SW 1271 (cell line): ENCODE results near the gene NAV2.

Experiments used
- DNase-seq, 2 experiments: peaks; one replicate each; lab custom pipeline; 2025; lab: John Stamatoyannopoulos, UW

The NAV2 gene

DNA sequence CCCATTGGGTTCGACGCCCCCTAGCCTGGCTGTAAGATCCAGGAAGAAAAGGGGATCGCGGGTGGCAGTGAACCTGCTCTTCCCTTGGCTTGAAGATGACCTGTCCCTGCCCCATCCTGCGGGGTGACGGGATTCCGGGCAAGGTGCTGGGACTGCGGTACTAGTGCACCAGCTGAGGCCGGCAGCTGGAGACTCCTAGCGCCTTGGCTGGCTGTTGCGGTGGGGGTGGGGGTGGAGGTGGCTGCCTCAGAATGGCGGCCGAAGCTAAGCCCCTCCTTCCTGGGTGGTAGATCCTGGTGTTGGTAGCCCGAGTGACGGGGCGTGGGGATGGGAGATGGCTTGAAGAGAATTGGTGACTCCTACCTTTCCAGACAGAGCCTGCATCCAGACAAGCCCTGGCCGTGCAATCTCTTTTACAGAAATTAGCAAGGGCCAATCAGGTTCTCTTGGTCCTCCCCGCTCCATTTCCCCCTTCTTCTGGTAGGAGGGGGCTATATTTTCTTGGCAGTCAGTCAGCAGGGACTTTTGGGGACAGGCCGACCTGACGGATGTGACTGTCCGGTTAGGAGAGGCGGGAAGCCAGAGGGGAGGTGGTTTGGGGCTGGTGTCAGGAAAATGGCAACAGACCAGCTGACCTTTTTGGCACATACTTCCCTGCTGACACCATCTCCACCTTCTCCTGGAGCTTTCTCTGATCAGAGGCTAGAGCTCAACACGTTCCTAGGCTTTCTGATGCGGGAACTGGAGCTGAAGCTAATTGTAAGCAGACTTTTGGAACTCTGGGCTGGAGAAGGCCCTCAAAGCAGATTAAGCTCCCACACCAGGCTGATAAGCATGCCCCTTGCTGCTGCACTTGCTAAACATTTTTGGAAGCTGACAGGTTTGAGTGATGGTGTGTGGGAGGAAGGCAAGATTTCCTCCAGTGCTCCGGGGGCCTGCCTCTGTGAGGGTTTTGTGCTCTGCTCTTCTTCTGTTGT lies 2.0 kb downstream of the NAV2 start:
- DNase-seq, result peak; percentile 63 to 87

DNA sequence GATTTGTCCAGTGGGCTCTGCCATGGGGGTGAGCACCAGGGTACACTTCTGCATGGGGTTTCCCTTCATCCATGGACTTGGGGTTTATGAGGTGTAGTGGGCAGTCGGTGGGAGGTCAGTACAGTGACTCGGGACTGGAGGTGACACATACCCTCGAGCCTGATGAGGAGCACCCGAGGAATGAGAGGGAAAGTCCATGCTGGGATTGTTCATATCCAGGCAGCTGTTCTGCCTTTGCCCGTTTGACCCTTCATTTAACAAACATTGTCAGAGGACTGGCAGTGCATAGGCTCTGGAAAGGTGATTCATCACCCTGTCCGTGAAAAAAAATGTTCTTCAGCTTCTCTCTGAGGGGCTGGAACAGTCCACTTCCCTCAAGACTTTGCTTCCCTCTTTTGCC lies 2.7 kb downstream of the NAV2 start:
- peak; percentile 40 to 67 for DNase-seq

DNA sequence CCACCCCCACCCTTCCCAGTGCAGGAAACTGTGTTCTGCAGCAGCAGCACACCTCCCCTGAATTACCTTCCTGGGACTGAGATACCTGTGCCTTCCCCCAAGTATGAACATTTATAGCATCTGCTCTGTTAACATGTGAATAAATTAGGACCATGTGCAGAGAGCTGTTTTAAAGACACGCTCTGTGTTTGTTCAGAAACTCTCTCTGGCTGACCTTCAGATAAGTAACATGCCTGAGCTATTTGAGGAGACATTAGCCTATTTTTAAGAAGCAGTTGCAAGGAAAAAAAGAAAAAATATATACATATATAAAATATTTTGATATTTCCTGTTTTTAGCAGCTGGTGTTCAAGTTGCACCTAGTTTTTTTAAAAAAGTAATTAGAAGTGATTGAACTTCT lies 5.4 kb downstream of the NAV2 start:
- DNase-seq, result no peak

DNA sequence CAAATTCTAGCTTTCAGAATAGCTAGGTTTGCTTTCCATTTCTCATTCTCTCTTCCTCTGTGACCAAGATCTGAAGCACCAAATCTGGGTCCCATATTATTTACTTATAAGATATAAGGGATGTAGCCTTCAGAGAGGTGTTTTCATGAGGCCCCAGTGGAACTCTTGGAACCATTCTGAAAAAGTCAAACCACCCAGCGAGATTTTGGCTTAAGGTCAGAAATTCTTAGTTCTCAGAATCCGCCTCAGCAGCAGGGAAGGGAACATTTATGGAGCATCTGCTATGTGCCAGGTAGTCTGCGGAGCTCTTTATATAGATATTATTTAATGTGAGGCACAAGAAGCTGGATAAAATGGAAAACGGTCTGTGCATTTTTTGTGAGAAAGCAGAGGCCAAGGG lies 6.3 kb downstream of the NAV2 start:
- no peak for DNase-seq

DNA sequence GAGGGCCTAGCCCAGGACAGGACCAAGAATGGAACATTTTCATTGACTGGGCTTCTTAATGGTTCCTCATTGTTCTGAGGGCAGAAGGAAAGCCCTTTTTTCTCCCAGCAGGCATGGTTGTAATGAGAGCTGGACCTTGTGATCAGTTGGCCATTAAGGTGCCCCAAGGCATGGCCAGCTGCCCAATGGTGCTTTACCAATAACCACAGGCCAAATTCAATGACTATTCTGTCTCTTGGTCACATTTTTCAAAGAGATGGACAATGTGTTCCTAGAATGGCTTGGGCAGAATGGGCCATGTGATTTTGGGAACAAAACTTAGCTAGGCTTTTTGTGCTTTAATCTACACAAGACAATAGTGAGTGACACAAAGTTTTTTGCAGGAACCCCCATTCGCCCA lies 7.3 kb downstream of the NAV2 start:
- DNase-seq, result no peak

DNA sequence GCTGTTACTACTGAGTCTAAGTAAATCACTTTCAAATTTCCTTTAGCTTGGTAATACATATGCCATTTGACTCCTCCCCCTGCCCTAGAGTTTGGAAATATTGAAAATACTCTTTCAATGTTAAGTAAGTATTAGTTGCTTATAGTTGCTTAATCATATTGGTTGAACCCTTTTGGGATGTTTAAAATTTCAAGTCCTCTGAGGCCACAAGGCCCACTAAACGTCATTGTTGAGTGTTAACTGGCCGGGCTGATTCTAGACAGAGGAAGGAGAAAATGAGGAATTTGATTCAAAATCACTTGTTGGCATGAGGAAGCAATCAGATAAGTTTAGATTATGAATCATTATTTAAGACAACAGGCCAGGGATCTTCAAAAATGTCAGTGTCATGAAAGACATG lies 8.5 kb downstream of the NAV2 start:
- no peak for DNase-seq

DNA sequence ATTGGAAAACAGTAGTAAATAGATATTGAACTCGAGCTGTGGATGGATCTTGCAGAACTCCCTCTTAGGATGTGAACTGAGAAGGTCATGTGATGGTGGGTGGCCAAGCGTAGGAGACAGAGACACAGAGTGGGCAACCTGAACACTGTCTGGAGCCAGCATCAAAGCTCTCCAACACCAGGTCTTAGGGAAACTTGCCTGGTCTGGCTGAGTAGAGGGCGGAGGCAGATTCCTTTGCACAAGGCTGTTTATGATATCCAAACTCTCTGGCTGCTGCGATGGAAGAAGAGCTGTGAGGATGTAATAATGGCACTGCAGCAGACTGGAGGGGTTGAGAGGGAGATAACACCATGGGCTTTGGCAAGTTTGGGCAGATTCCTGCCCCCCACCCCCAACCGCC lies 10.1 kb downstream of the NAV2 start:
- DNase-seq, result no peak

DNA sequence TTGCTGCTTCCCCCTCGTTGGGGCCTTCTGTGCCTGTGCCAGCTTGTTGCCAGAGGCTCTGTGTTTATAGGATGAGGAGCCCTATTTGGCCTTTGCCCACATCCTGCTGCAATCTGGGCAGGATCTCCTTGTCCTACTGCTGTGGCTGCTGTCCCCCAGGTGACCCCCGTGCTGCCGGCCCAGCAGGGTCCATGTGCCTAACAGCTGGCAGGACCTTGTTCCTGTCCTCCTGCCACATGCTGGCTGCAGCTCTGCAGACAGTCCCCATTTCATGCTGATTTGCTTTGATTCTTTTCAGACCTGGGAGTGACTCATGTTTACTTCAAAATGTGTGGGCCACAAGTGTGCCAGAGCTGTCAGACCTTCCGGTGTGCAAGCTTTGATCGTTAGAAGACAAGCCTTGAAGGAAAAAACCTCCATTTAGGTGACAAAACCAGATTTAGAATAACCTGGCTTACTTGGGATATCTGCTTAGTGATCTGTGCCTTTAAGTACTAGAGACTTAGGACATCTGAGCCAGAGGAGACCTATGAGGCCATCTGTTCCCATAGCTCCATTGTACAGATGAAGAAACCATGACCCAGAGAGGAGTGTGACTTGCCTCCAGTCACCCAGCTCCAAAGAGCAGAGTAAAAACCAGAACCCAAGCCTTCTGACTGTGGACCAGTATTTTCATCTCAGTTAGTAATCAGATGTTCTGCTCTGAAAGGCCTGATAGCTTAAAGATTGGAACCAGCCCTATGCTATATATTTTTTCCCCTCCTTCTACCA lies 11.1 kb downstream of the NAV2 start:
- DNase-seq, result peak in 1 of 2 experiments; percentile 37

DNA sequence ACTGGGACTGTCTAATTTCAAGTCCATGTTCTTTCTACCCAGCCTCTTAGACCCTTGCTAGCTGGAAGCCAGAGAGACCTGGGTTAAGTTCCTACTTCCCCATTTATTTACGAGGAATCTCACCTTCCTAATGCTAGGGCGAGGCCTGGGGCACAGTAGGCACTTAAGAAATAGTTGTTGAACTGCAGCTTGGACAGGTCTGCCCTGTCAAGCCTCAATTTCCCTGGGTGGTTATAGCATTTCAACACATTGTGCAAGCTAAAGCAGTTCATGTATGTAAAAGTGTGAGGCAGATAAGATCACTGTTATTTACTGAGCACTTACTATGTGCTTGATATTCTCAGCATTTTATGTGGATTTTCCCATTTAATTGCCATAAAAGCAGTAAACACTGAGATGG lies 12.1 kb downstream of the NAV2 start:
- no peak for DNase-seq

DNA sequence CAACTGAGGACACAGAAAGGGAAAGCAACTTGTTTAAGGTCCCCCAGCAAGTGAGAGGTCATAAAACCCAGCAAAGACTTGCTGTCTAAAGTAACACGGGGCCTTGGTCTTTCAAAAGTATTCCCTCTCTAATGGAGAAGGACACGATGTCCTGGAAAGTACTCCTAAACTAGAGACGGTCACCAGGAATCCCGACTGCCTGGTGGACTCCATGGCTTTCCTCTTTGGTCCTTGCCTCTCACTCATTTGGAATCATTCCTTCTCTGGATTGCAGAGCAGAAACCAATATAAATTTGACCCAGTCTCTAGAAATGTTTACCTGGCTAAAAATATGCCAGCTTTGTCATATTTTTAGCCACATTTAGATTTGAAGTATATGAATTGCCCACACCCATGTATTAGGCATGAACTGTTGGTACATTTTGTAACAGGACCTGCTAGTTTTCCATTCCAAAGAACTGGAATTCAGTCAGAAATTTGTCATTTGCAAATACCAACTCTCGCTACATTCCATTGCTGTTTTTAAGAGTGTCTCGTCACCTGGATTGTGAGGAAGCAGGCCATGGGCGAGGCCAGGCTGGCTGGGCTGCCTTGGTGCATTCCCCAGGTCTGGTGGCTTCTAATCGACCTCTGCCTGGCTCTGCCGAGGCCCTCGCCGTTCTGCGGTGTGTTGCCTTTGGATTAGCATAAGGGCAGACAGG lies 12.9 kb downstream of the NAV2 start:
- DNase-seq, result no peak

DNA sequence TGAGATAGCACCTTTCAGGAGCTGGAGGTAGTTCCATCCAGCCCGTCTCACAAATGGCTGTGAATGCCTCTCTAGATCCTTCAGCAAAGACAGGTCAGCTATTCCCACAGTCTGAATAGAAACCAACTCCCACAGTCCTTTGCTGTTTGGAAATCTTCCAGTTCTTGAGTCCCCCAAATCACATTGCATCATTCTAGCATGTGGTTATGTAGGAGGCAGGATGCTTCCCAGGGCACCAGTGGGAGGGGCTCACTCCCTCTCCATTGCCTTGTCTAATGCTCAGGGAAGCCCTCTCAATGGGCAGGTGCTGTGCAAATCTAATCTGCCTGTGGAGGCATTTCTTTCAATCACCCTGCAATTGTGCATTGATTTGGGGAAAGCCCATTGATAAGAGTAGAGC lies 14.6 kb downstream of the NAV2 start:
- DNase-seq, result no peak

DNA sequence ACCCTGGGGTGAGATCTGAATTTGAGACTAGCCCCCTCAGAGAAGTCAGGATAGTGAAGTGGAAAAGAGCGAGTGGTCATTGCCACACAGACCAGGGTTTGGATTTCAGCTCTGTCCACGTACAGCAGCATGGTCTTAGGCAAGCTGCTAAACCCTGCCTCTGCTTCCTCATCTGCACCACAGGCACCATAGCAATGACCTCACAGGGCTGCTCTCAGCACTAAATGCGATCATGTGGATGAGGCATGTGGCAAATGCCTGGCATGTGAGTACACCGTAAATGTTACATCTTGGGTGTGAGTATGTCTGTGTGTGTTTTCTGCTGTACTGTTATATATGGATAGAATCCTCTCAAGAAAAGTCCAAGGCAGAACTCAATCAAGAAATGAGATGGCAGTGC lies 15.8 kb downstream of the NAV2 start:
- DNase-seq, result no peak

DNA sequence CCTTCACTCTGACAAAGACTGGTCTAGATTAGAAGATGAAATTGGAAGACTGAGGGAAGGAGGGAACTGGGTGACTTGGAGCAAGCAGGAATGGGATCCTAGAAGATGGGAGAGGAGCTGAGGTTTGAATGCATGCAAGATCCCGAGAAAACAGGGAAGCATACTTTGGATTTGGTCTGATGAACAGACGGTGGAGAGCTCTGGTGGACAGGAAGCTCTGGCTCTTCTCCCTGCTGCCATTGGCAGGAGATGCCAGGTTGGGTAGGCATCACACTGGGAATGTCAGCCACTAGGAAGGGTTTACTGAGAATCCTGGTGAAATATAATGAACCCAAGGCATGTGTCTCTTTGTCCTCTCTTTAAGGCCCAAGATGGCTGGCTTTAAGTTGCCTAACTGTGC lies 16.5 kb downstream of the NAV2 start:
- DNase-seq, result no peak

DNA sequence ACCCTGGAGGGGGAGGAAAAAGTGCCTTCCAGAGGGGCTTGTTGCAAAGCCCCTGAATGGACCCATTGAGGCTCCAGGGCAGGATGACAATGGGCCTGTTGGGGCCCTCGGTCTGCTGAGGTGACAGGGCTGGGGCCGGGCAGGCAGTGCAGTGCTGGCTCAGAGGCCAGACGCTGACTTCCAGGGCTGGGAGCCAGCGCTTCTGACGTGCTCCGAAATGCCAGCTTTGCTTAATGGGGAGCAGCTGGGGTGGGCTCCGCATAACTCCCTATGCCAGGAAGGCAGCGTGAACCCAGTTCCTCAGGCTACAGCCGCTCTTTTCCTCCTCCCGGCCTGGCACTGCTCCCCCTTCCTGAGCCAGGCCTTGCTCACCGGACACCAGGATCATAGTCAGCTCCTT lies 17.7 kb downstream of the NAV2 start:
- no peak for DNase-seq

DNA sequence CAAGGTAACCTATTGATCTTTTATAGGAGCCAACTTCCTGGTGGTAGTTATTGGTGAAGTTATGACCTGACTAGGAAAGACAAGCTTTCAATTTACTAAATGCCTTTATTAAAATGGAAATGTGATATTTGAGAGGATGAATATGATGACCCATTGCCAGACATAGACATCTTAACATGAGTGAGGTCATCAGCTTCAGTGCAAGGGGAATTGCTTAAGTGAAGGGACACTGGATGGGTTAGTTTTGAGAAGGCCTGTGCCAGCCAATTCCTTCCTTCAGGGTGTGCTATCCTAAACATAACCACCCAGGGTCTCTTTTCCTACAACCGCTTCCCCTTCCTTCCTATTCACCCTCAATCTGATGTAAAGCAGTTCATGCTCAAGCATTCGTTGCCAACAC lies 21.5 kb downstream of the NAV2 start:
- DNase-seq, result no peak

DNA sequence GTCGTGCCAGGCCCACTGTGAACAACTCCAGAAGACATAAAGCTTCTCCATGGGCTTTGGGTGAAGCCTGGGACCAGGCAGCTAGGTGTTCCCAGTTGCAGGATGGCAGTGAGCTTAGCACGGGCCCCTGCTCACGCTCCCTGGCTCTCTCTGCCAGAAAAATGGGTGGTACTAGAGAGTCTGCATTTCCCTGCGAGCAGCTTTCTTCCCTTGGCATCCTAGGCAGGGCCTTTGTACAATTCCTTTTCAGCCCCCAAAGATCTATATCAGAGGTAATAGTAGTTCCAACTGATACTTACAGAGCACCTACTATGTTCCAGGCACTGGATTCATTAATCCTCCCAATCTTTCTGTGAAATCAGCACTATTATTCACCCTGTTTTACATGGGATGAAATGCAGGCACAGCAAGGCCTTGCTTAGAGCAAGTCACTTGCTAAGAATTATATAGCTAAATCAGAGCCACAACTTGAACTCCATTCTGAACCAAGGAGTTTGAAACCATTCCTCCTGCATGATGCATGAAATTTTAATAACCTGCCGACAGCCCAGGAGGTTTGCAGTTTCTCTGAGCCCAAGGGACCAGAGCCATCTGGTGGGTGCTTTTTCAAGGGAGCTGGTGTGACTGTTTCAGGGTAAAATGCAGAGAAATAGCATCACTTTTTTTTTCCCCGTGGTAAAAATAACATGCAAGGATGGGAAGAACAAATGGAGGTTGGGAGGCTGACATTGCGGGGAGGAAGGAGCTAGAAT lies 22.7 kb downstream of the NAV2 start:
- no peak for DNase-seq

DNA sequence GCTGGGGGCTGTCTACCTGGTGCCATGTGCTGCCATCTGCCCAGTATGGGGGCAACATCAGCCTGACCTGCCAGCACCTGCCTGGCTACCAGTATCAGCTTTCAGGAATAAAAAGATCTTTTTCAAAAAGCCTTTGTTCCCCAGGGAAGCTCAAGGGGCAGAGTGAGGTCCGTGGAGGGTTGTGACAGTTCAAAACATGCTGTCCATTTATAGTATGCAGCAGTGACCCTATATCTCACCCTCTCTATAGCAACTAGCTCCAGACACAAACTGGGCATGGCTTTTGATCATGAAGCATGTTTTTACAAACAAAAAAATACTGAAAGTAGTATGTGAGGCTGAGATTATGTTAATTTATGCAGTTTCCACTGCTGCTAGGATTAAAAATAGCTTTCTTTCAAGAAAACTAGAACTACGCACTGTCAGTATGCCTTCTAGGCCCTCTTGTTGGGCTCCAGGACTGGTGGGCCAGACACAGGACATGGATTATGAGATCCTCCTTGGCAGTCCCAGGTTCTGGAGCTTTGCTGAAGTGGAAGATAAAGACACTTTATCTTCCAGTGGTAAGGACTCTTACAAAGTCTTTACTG lies 23.4 kb downstream of the NAV2 start:
- DNase-seq, result no peak

DNA sequence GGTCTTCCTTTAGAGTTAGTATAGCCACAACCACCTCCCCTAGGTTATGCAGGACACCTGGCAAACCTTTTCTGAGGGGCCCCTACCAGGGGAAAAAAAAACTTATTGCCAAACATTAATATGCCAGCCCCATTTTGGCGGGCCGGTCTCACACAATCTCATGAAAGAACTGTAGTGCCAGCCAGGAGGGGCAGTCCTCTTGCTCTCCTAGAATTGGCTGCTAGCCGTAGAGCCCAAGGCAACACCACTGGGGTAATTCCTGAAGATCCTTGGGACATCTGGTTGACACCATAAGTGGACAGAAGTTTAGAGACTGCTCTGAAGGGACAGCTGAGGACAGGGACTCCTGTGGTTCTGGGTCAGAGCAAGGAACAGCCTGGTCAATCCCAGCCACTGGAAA lies 24.2 kb downstream of the NAV2 start:
- no peak for DNase-seq

DNA sequence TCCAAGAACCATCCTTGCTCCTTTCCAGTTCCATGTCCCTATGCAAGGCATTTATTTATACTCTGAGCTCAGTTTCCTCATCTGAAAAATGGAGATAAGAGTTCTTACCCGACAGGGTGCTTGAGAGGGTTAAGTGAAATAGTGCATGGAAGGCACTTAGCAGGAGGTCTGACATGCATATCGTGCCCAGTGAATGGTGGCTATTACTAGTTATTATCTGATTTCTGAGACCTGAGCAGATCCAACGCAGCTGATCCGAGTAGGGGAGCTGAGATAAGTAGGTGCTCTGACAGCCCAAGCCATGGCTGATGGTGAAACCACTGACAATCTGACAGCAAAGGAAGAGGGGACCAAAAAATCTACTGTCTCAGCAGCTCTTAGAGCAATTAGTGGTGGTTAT lies 24.9 kb downstream of the NAV2 start:
- DNase-seq, result no peak

DNA sequence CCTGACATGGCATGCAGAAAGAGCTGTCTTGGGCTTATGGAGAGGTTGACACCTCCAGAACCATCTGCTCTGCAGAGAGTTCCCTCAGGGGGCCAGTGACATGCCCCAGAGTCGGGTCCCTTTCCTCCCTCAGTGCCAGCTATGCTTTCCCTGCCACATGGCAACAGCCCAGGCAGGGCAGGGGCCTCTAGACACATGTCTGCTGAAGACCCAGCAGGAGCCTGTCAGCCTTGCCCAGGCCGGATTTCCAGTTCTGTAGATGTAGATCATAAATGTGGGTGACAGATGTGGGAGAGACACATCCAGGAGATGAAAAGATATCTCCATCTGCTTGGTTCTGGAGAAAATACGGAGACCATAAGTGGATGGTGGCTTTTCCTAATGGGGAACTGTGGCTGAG lies 25.5 kb downstream of the NAV2 start:
- DNase-seq, result no peak

DNA sequence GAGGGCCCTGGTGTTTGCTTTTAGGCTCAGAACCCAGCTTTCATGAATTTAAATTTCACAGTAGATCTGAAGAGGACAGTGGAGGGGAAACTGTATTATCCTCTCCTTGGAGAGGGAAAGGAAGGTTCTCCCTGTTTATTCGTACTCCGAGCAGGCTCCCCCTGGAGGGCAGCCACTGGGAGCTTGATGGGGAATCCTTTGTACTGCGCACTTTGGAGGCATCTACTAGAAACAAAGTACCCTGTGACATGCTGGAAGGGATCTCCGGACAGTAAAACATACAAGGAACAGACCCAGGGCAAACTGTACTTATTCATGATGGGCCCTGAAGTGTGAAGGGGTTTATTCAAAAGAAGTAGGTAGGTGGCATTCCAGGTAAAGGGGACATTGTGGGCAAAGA lies 27.2 kb downstream of the NAV2 start:
- DNase-seq, result no peak

DNA sequence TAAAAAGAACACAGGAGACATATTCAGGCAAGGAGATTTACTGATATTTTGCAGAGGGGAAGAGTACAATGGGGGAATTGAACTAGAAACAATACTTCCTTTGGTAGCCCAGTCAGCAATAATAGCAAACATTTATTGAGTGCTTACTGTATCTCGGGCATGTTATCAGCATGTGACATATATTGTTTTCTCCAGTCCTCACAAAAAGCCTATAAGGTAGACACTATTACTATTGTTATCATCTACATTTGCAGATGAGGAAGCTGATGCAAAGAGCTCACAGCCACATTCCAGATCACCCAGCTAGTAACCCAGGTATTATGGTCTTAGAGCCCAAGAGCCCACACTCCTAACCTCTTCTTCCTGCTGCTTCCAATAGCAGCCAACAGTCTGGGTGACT lies 27.9 kb downstream of the NAV2 start:
- DNase-seq, result no peak
